Measurements from ENCODE around the gene ASB18.

DNA sequence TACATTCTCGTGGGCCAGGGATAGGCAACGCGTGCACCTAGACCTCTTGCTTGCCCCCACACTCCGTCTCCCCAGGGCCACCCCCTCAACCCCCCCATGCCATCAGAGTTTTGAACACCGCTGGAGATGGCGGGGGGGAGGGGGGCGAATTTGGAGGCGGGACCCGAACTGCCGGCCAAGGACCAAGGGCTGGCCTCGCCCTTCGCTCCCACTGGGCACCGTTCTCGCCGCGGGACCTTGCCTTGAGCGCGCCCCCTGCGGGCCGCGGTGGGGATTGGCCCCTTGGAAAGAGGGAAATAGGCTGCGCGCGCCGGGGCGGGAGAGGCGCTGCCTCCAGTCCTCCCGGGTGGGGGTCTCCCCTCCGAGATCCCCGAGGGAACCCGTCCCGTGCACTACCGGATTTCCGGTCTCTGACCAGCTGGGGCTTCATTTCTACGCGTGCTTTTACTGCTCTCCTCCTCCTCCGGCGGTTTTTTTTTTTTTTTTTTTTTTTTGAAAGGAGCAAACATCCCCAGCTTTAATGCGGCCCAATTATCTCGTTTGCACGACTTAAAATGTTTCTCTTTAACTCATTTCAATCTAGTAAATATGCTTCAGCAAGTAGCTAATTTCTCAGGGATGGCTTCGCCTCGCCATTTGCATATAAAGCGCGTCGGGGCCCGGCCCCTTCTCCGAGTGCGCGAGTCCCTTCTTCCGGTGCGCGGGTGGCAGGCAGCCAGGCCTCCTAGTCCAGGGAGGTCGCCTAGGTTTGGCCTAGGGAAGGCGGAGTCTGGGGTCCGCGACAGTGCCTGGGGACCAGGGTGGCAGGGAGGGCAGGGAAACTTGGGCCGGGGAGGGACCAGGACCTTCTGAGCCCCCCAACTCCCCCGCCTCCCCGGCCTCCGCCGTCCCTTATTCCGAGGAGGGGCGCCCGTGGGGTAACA, 86.0 kb downstream of the ASB18 start:
- TF ChIP-seq, protein P1, sequence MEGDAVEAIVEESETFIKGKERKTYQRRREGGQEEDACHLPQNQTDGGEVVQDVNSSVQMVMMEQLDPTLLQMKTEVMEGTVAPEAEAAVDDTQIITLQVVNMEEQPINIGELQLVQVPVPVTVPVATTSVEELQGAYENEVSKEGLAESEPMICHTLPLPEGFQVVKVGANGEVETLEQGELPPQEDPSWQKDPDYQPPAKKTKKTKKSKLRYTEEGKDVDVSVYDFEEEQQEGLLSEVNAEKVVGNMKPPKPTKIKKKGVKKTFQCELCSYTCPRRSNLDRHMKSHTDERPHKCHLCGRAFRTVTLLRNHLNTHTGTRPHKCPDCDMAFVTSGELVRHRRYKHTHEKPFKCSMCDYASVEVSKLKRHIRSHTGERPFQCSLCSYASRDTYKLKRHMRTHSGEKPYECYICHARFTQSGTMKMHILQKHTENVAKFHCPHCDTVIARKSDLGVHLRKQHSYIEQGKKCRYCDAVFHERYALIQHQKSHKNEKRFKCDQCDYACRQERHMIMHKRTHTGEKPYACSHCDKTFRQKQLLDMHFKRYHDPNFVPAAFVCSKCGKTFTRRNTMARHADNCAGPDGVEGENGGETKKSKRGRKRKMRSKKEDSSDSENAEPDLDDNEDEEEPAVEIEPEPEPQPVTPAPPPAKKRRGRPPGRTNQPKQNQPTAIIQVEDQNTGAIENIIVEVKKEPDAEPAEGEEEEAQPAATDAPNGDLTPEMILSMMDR (IDR thresholded peaks at IDR 0.05; ENCODE audit: low read length): no peak
- TF ChIP-seq EZH2 (IDR thresholded peaks at IDR 0.05; ENCODE audit: borderline replicate concordance, low read length): no peak

Data from OCI-LY1 (cell line).